ENCODE results near the gene TOX2. TPM values are rescaled to one million over a fixed set of nuclear protein-coding genes. Genes with fewer than 3 reads are reported as not detected.

Gene TOX2
- total and polyA plus RNA-seq, 2 of the 4 experiments (the other 2 are of a cell fraction) = 1.3 to 17.5 TPM

GRCh38 chr20:44030394-44030793 is 115.7 kb downstream of the TOX2 start:
- Histone ChIP-seq H3K27ac (ENCODE audit: insufficient read depth, low read length) (no peak overlapping the region), H3K14ac (replicated peaks; ENCODE audit: low read depth, low read length) (no peak overlapping the region), H4K5ac (ENCODE audit: low read depth, low read length) (no peak overlapping the region), H4K20me1 (ENCODE audit: insufficient read depth, low read length) (peaks cover 6% of the 10 kb centered on the region; the same call in 1 of the 2 replicates), H3K18ac (ENCODE audit: low read depth, low read length) (no peak overlapping the region), H3K9me1 (ENCODE audit: insufficient read depth, low read length) (peaks cover 22% of the 10 kb centered on the region), H3K4me3 (ENCODE audit: insufficient read depth, low read depth, low read length) (no peak overlapping the region), H3K36me3 (ENCODE audit: control insufficient read depth, insufficient read depth, low read length) (0 out of 2 replicates have a peak, but pooled peaks cover 2% of the 10 kb centered on the region), H3K4me2 (ENCODE audit: low read depth, low read length) (no peak overlapping the region), H2AFZ (replicated peaks; ENCODE audit: low read length, poor library complexity) (no peak overlapping the region), H3K23ac (ENCODE audit: low read depth, low read length) (no peak overlapping the region), H3K4me1 (ENCODE audit: control insufficient read depth, insufficient read depth, low read length) (peaks cover 6% of the 10 kb centered on the region), H4K91ac (ENCODE audit: insufficient read depth, low read depth, low read length) (no peak overlapping the region), H2AK5ac (ENCODE audit: low read depth, low read length) (no peak overlapping the region), H3K27me3 (ENCODE audit: control insufficient read depth, insufficient read depth, low read length) (no peaks in the 10 kb centered on the region), H4K8ac (ENCODE audit: low read depth in 2 of 2, low read length in 2 of 2) (no peak overlapping the region), H3K4ac (ENCODE audit: low read depth, low read length) (no peak overlapping the region), H3K9ac (ENCODE audit: low read depth, low read length) (no peak overlapping the region), H3K79me1 (ENCODE audit: low read depth in 1 of 2, low read length in 2 of 2) (peaks cover 6 to 69% of the 10 kb centered on the region in 2 experiments; a peak in 2 of 4 replicates), H2BK20ac (ENCODE audit: low read depth, low read length) (no peak overlapping the region), H3K9me3 (ENCODE audit: control insufficient read depth, insufficient read depth, low read length) (no peaks in the 10 kb centered on the region), H2AK9ac (replicated peaks; ENCODE audit: low read depth, low read length, poor library complexity) (no peak overlapping the region), H2BK5ac (ENCODE audit: low read depth, low read length, poor library complexity, severe bottlenecking) (no peak overlapping the region), H2BK15ac (ENCODE audit: low read depth, low read length) (no peak overlapping the region), H3K56ac (ENCODE audit: extremely low read depth, insufficient read depth, low read length) (no peak overlapping the region), H2BK120ac (ENCODE audit: low read depth, low read length) (no peak overlapping the region)
- ATAC-seq (ENCODE audit: low read depth) (no peak), DNase-seq (no peak)
- dilution Hi-C loops (cut with HindIII; ENCODE audit: low sequenced_read_pairs, unreplicated experiment) (no loop called here), in situ Hi-C loops (cut with MboI; ENCODE audit: low sequenced_read_pairs) (no loop called here), intact Hi-C loops (cut with micrococcal nuclease) (no loop called here)
- CTCF ChIA-PET = interaction anchor here (0.6 kb wide), 1 partner anchor 828 kb away, joined by 3 read pairs; no protein-coding TSS in a partner anchor
- TF ChIP-seq CTCF (conservative IDR thresholded peaks at IDR 0.05; ENCODE audit: low read depth, low read length) (no peak), MAZ (IDR thresholded peaks at IDR 0.05; ENCODE audit: borderline replicate concordance, low read depth, low read length) (no peak), MXI1 (IDR thresholded peaks at IDR 0.05; ENCODE audit: borderline replicate concordance, low read depth, low read length) (no peak), NFE2L2 (IDR thresholded peaks at IDR 0.05; ENCODE audit: low read depth, low read length) (no peak), CEBPB (IDR thresholded peaks at IDR 0.05; ENCODE audit: low read depth, low read length) (no peak), POLR2A (IDR thresholded peaks at IDR 0.05; ENCODE audit: low read depth, low read length) (no peak), SMC3 (IDR thresholded peaks at IDR 0.05; ENCODE audit: low read depth, low read length) (no peak), RFX5 (IDR thresholded peaks at IDR 0.05; ENCODE audit: low read depth, low read length) (no peak)
- POLR2A ChIA-PET (ENCODE audit: unreplicated experiment) = no interaction called here
- no TSS peak for BruUV-seq (replicated peaks)
- no CpG with 5 or more reads among the region's 2 CpGs for WGBS, 2 experiments (ENCODE audit: extremely low coverage in 2 of 2, insufficient read length in 1 of 2)

Data from IMR-90 (cell line).